ENCODE results near the gene OR4D1.
"Not testable (repeated sequence)": the region's sequence is repeated elsewhere in the genome, so short reads cannot be mapped to it uniquely, and the experiment has no call there.

Gene OR4D1

GRCh38 chr17:58147930-58148434 lies at the start of gene OR4D1:
Gene OR4D1, plus strand, starts transcription at chr17:58148384. Its CDS starts 6,770 bp downstream, at chr17:58155154.
- no peak for DNase-seq (ENCODE audit: low spot score)

- DNase-seq (ENCODE audit: low spot score) = no peak
These were observed 47.7 kb upstream of the OR4D1 start for GRCh38 chr17:58100506-58100905.

GRCh38 chr17:58101898-58102297 lies 46.3 kb upstream of the OR4D1 start:
- not testable (repeated sequence) for DNase-seq (ENCODE audit: low spot score)

GRCh38 chr17:58105093-58105492 lies 43.1 kb upstream of the OR4D1 start:
- DNase-seq (ENCODE audit: low spot score) = no peak

GRCh38 chr17:58107306-58107705 lies 40.9 kb upstream of the OR4D1 start:
- no peak for DNase-seq (ENCODE audit: low spot score)

GRCh38 chr17:58109197-58109596 lies 39.0 kb upstream of the OR4D1 start:
- no peak for DNase-seq (ENCODE audit: low spot score)

GRCh38 chr17:58110012-58110411 lies 38.2 kb upstream of the OR4D1 start:
- DNase-seq (ENCODE audit: low spot score) = no peak

GRCh38 chr17:58111676-58112075 lies 36.5 kb upstream of the OR4D1 start:
- no peak for DNase-seq (ENCODE audit: low spot score)

GRCh38 chr17:58112970-58113631 lies 35.1 kb upstream of the OR4D1 start:
- DNase-seq (ENCODE audit: low spot score) = peak; percentile 88

- DNase-seq (ENCODE audit: low spot score) = no peak
These were observed 34.2 kb upstream of the OR4D1 start for GRCh38 chr17:58113947-58114346.

- no peak for DNase-seq (ENCODE audit: low spot score)
These were observed 30.8 kb upstream of the OR4D1 start for GRCh38 chr17:58117382-58117781.

- DNase-seq (ENCODE audit: low spot score) = no peak
These were observed 28.7 kb upstream of the OR4D1 start for GRCh38 chr17:58119491-58119890.

GRCh38 chr17:58120195-58120822 lies 27.9 kb upstream of the OR4D1 start:
- peak; percentile 60 for DNase-seq (ENCODE audit: low spot score)

GRCh38 chr17:58121925-58122324 lies 26.3 kb upstream of the OR4D1 start:
- peak; percentile 69 for DNase-seq (ENCODE audit: low spot score)

- DNase-seq (ENCODE audit: low spot score) = no peak
These were observed 20.3 kb upstream of the OR4D1 start for GRCh38 chr17:58127846-58128245.

GRCh38 chr17:58132697-58133096 lies 15.5 kb upstream of the OR4D1 start:
- DNase-seq (ENCODE audit: low spot score) = not testable (repeated sequence)

GRCh38 chr17:58136669-58137279 lies 11.4 kb upstream of the OR4D1 start:
- DNase-seq (ENCODE audit: low spot score) = no peak

GRCh38 chr17:58141505-58141904 lies 6.7 kb upstream of the OR4D1 start:
- no peak for DNase-seq (ENCODE audit: low spot score)

- not testable (repeated sequence) for DNase-seq (ENCODE audit: low spot score)
These were observed 4.8 kb upstream of the OR4D1 start for GRCh38 chr17:58143335-58143734.

GRCh38 chr17:58144801-58145200 lies 3.4 kb upstream of the OR4D1 start:
- no peak for DNase-seq (ENCODE audit: low spot score)

- no peak for DNase-seq (ENCODE audit: low spot score)
These were observed 425 bp downstream of the OR4D1 start for GRCh38 chr17:58148609-58149008.

- no peak for DNase-seq (ENCODE audit: low spot score)
These were observed 2.2 kb downstream of the OR4D1 start for GRCh38 chr17:58150394-58150793.

- peak; percentile 86 for DNase-seq (ENCODE audit: low spot score)
These were observed 4.9 kb downstream of the OR4D1 start for GRCh38 chr17:58153046-58153445.

All from CD4-positive, alpha-beta T cell treated with Interleukin-2 at 100 ng/mL for 4 hours (primary cell).